ENCODE data around the gene KERA. TPM values are rescaled to one million over a fixed set of nuclear protein-coding genes. Genes with fewer than 3 reads are reported as not detected.

Gene KERA
- polyA plus RNA-seq, 1 donor (not counting 4 experiments of a cell fraction or from before 2014, with no cell fraction given): not detected

- H3K9me1 ChIP-seq (ENCODE audit: control insufficient read depth, extremely low read depth, insufficient read depth, low read length): no peaks in the 10 kb centered on the region
- H3K36me3 ChIP-seq (ENCODE audit: control insufficient read depth in 2 of 2, extremely low read depth in 1 of 2, insufficient read depth in 2 of 2, low read length in 2 of 2): no peaks in the 10 kb centered on the region
- no peak overlapping the region for H3K4me2 ChIP-seq (ENCODE audit: control insufficient read depth, extremely low read depth, insufficient read depth, low read depth, low read length)
- H4K20me1 ChIP-seq (ENCODE audit: control insufficient read depth, extremely low read depth, insufficient read depth, low read length): no peaks in the 10 kb centered on the region
- H3K79me2 ChIP-seq (ENCODE audit: control insufficient read depth, insufficient read depth, low read length): no peaks in the 10 kb centered on the region
- H3K27ac ChIP-seq (ENCODE audit: control insufficient read depth, insufficient read depth, low read length): no peak overlapping the region
- DNase-seq (ENCODE audit: low read depth, low spot score) (no peak), FAIRE-seq (no peak)
- H3K4me1 ChIP-seq (ENCODE audit: control insufficient read depth, extremely low read depth, insufficient read depth, low read length): no peaks in the 10 kb centered on the region
- no peak overlapping the region for H3K4me3 ChIP-seq (ENCODE audit: control insufficient read depth in 2 of 3, extremely low read depth in 1 of 3, insufficient read depth in 2 of 3, low read depth in 1 of 3, low read length in 3 of 3)
- no peak overlapping the region for H2AFZ ChIP-seq (ENCODE audit: control insufficient read depth, low read length)
- H3K9ac ChIP-seq (ENCODE audit: control insufficient read depth, extremely low read depth, insufficient read depth, low read length): no peak overlapping the region
- TF ChIP-seq, protein P1, sequence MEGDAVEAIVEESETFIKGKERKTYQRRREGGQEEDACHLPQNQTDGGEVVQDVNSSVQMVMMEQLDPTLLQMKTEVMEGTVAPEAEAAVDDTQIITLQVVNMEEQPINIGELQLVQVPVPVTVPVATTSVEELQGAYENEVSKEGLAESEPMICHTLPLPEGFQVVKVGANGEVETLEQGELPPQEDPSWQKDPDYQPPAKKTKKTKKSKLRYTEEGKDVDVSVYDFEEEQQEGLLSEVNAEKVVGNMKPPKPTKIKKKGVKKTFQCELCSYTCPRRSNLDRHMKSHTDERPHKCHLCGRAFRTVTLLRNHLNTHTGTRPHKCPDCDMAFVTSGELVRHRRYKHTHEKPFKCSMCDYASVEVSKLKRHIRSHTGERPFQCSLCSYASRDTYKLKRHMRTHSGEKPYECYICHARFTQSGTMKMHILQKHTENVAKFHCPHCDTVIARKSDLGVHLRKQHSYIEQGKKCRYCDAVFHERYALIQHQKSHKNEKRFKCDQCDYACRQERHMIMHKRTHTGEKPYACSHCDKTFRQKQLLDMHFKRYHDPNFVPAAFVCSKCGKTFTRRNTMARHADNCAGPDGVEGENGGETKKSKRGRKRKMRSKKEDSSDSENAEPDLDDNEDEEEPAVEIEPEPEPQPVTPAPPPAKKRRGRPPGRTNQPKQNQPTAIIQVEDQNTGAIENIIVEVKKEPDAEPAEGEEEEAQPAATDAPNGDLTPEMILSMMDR (optimal IDR thresholded peaks at IDR 0.05 in 1 of 3, IDR thresholded peaks at IDR 0.05 in 1 of 3, conservative IDR thresholded peaks at IDR 0.05 in 1 of 3; ENCODE audit: extremely low read depth in 1 of 3, insufficient read depth in 2 of 3, low read length in 3 of 3): no peak
- no peak for TF ChIP-seq EZH2 (IDR thresholded peaks at IDR 0.05; ENCODE audit: low read length)
- H3K9me3 ChIP-seq (ENCODE audit: control insufficient read depth, low read depth, low read length): no peaks in the 10 kb centered on the region
- dilution Hi-C loops (cut with MboI; ENCODE audit: extremely low pct_ligation_motif_present, low sequenced_read_pairs): no loop called here
- H3K27me3 ChIP-seq (ENCODE audit: control insufficient read depth, extremely low read depth, insufficient read depth, low read length): no peaks in the 10 kb centered on the region
Measured at GRCh38 chr12:91074851-91075250, 17.0 kb upstream of the KERA start.

- H3K9me1 ChIP-seq (ENCODE audit: control insufficient read depth, extremely low read depth, insufficient read depth, low read length): no peaks in the 10 kb centered on the region
- TF ChIP-seq, protein P1 (optimal IDR thresholded peaks at IDR 0.05 in 1 of 3, IDR thresholded peaks at IDR 0.05 in 1 of 3, conservative IDR thresholded peaks at IDR 0.05 in 1 of 3; ENCODE audit: extremely low read depth in 1 of 3, insufficient read depth in 2 of 3, low read length in 3 of 3): no peak
- TF ChIP-seq EZH2 (IDR thresholded peaks at IDR 0.05; ENCODE audit: low read length): no peak
- H2AFZ ChIP-seq (ENCODE audit: control insufficient read depth, low read length): no peak overlapping the region
- no peaks in the 10 kb centered on the region for H3K36me3 ChIP-seq (ENCODE audit: control insufficient read depth in 2 of 2, extremely low read depth in 1 of 2, insufficient read depth in 2 of 2, low read length in 2 of 2)
- H3K9ac ChIP-seq (ENCODE audit: control insufficient read depth, extremely low read depth, insufficient read depth, low read length): no peak overlapping the region
- dilution Hi-C loops (cut with MboI; ENCODE audit: extremely low pct_ligation_motif_present, low sequenced_read_pairs): no loop called here
- H3K4me1 ChIP-seq (ENCODE audit: control insufficient read depth, extremely low read depth, insufficient read depth, low read length): no peaks in the 10 kb centered on the region
- no peak overlapping the region for H3K4me2 ChIP-seq (ENCODE audit: control insufficient read depth, extremely low read depth, insufficient read depth, low read depth, low read length)
- no peaks in the 10 kb centered on the region for H4K20me1 ChIP-seq (ENCODE audit: control insufficient read depth, extremely low read depth, insufficient read depth, low read length)
- no peaks in the 10 kb centered on the region for H3K9me3 ChIP-seq (ENCODE audit: control insufficient read depth, low read depth, low read length)
- H3K27ac ChIP-seq (ENCODE audit: control insufficient read depth, insufficient read depth, low read length): no peak overlapping the region
- DNase-seq (ENCODE audit: low read depth, low spot score) (no peak), FAIRE-seq (no peak)
- H3K27me3 ChIP-seq (ENCODE audit: control insufficient read depth, extremely low read depth, insufficient read depth, low read length): no peaks in the 10 kb centered on the region
- no peak overlapping the region for H3K4me3 ChIP-seq (ENCODE audit: control insufficient read depth in 2 of 3, extremely low read depth in 1 of 3, insufficient read depth in 2 of 3, low read depth in 1 of 3, low read length in 3 of 3)
- H3K79me2 ChIP-seq (ENCODE audit: control insufficient read depth, insufficient read depth, low read length): no peaks in the 10 kb centered on the region
Measured at GRCh38 chr12:91074154-91074709, 16.4 kb upstream of the KERA start.
